ENCODE results near the gene PATJ. TPM values are rescaled to one million over a fixed set of nuclear protein-coding genes. Genes with fewer than 3 reads are reported as not detected.

PATJ gene
- total RNA-seq, 4 donors from 2014 or later, result 25.7 to 37.4 (median 31.8) TPM

DNA sequence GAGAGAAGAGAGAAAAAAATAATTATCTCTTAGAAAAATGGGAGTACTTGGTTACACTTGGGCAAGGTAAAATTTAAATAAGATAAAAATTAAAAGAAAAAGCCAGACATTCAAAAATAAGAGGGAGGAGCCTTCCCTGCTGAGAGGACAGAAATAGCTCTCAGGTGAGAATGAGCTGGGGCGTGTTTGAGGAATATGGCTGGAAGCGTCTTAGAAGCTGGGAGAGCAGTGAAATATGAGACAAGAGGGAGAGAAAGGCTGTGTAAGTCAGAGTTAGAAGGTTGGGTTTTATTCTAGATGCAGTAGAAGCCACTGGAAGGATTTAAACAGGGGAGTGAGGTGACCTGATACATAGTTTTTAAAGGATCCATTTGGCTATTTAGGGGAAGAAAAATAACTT is 298.2 kb downstream of the PATJ start:
- Histone ChIP-seq H3K36me3 (peaks cover 0 to 4% (median 0%) of the 10 kb centered on the region in 4 donors), H3K9me3 (no peaks in the 10 kb centered on the region), H3K4me3 (no peak overlapping the region), H3K27me3 (no peaks in the 10 kb centered on the region), H3K4me1 (peaks cover 0 to 3% (median 0%) of the 10 kb centered on the region in 4 donors), H3K27ac (replicated peaks in 1 of 4) (no peak overlapping the region)
- 94% methylated on average over 2 of the region's 2 CpGs for WGBS
- intact Hi-C loops (cut with DNase I), result no loop called here
- DNase-seq (ENCODE audit: extremely low spot score), result no peak
- TF ChIP-seq EP300 (IDR thresholded peaks at IDR 0.05) (no peak), POLR2A (IDR thresholded peaks at IDR 0.05; ENCODE audit: low read depth) (no peak)

DNA sequence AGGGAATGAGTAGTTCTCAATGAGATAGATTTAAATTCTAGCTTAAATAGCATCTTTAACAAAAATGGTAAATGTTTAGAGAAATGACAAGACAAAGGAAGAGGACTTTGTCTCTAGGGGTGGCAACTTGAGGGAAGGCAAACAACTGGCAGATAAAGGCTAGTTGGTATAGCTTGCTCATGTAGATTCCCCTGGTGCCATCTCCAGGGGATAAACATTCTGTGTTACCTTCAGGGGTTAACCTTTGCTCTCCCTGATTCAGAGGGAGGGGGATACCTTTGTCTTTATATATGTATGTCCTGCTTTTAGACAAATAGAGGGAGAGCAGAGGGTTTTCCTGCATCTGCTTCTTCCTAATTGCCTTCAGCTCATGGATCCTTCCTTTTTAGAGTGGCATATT is 298.7 kb downstream of the PATJ start:
- Histone ChIP-seq H3K27me3 (no peaks in the 10 kb centered on the region), H3K4me3 (no peak overlapping the region), H3K9me3 (no peaks in the 10 kb centered on the region), H3K4me1 (peaks cover 0 to 7% (median 0%) of the 10 kb centered on the region in 4 donors), H3K27ac (replicated peaks in 1 of 4) (no peak overlapping the region), H3K36me3 (peaks cover 0 to 4% (median 0%) of the 10 kb centered on the region in 4 donors)
- intact Hi-C loops (cut with DNase I), result no loop called here
- DNase-seq (ENCODE audit: extremely low spot score), result no peak
- TF ChIP-seq, protein P1, sequence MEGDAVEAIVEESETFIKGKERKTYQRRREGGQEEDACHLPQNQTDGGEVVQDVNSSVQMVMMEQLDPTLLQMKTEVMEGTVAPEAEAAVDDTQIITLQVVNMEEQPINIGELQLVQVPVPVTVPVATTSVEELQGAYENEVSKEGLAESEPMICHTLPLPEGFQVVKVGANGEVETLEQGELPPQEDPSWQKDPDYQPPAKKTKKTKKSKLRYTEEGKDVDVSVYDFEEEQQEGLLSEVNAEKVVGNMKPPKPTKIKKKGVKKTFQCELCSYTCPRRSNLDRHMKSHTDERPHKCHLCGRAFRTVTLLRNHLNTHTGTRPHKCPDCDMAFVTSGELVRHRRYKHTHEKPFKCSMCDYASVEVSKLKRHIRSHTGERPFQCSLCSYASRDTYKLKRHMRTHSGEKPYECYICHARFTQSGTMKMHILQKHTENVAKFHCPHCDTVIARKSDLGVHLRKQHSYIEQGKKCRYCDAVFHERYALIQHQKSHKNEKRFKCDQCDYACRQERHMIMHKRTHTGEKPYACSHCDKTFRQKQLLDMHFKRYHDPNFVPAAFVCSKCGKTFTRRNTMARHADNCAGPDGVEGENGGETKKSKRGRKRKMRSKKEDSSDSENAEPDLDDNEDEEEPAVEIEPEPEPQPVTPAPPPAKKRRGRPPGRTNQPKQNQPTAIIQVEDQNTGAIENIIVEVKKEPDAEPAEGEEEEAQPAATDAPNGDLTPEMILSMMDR (IDR thresholded peaks at IDR 0.05), result no peak
- TF ChIP-seq POLR2A (IDR thresholded peaks at IDR 0.05; ENCODE audit: low read depth), result no peak
- TF ChIP-seq POLR2AphosphoS5 (IDR thresholded peaks at IDR 0.05), result no peak
- no peak for TF ChIP-seq EP300 (IDR thresholded peaks at IDR 0.05)

DNA sequence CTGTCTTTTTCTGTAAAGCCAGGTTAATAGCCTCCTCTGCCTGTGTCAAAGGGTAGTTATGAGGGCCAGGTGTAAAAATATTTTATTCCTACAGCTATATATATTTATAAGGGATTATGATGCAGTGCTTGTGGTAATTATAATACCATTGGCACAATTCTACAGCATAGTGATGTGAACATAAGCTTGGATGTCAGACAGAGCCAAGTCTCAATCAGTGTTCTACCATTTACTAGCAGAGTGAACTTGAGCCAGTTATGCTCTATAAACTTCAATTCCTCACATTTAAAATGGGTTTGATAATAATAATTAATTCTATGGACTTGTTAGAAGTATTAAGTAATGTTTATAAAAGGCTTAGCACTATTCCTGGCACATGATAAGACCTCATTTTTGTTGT is 300.9 kb downstream of the PATJ start:
- TF ChIP-seq EP300 (IDR thresholded peaks at IDR 0.05) (no peak), POLR2A (IDR thresholded peaks at IDR 0.05; ENCODE audit: low read depth) (no peak), POLR2AphosphoS5 (IDR thresholded peaks at IDR 0.05) (no peak)
- TF ChIP-seq, protein P1 (IDR thresholded peaks at IDR 0.05), result no peak
- no peak for DNase-seq (ENCODE audit: extremely low spot score)
- no peak overlapping the region for H3K4me3 ChIP-seq
- peaks cover 0 to 4% (median 0%) of the 10 kb centered on the region in 4 donors for H3K36me3 ChIP-seq
- peaks cover 0 to 7% (median 0%) of the 10 kb centered on the region in 4 donors for H3K4me1 ChIP-seq
- H3K9me3 ChIP-seq, result no peaks in the 10 kb centered on the region
- intact Hi-C loops (cut with DNase I), result no loop called here
- H3K27me3 ChIP-seq, result no peaks in the 10 kb centered on the region
- H3K27ac ChIP-seq (replicated peaks in 1 of 4), result no peak overlapping the region

DNA sequence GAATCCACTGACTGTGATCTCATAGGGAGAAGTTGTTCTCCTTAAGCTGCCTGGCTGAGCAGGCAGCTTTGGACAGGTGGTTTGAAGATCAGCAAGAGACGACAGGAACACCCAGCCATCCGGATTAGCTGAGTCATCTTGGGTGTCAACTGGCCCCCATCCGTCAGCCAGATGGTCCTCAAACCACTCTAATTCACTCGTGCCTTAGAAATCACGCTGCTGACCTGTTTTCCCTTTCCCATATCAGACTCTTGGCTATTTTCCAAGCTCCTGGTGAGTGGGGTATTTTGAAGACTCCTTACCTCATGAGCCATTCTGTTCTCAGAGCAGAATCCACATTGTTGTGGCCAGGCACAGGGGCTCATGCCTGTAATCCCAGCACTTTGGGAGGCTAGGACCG is 303.3 kb downstream of the PATJ start:
- no peak for TF ChIP-seq POLR2A (IDR thresholded peaks at IDR 0.05; ENCODE audit: low read depth)
- Histone ChIP-seq H3K27me3 (no peaks in the 10 kb centered on the region), H3K27ac (replicated peaks in 1 of 4) (no peak overlapping the region), H3K4me1 (peaks cover 0 to 7% (median 0%) of the 10 kb centered on the region in 4 donors), H3K36me3 (no peaks in the 10 kb centered on the region), H3K9me3 (no peaks in the 10 kb centered on the region), H3K4me3 (no peak overlapping the region)
- no peak for DNase-seq (ENCODE audit: extremely low spot score)
- 49% methylated on average over 6 of the region's 6 CpGs for WGBS
- intact Hi-C loops (cut with DNase I), result no loop called here

DNA sequence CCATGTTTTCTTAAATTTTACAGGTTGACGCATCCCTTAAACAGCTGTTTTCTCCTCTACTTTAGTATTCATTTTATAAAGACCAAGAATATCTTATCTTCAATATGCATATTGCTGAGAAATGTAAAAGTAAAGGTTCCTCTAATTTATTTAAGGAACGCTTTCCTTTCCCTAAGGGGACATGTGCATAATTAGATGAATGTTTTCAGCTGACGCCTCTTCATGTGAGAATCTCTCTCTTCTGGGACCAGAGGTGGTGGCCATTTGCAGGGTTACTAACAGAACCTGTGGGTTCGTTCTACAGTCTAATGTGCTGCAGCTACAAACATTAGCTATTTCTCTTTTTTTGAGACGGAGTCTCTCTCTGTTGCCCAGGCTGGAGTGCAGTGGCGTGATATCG is 304.6 kb downstream of the PATJ start:
- no peak for DNase-seq (ENCODE audit: extremely low spot score)
- no peak overlapping the region for H3K27ac ChIP-seq (replicated peaks in 1 of 4)
- 97% methylated on average over 7 of the region's 7 CpGs for WGBS
- intact Hi-C loops (cut with DNase I), result no loop called here
- no peak overlapping the region for H3K4me3 ChIP-seq
- no peaks in the 10 kb centered on the region for H3K9me3 ChIP-seq
- no peak for TF ChIP-seq POLR2AphosphoS5 (IDR thresholded peaks at IDR 0.05)
- no peak for TF ChIP-seq POLR2A (IDR thresholded peaks at IDR 0.05; ENCODE audit: low read depth)
- TF ChIP-seq EP300 (IDR thresholded peaks at IDR 0.05), result no peak
- TF ChIP-seq, protein P1 (IDR thresholded peaks at IDR 0.05), result no peak
- peaks cover 0 to 8% (median 4%) of the 10 kb centered on the region in 4 donors for H3K36me3 ChIP-seq
- H3K27me3 ChIP-seq, result no peaks in the 10 kb centered on the region
- H3K4me1 ChIP-seq, result peaks cover 0 to 7% (median 0%) of the 10 kb centered on the region in 4 donors

DNA sequence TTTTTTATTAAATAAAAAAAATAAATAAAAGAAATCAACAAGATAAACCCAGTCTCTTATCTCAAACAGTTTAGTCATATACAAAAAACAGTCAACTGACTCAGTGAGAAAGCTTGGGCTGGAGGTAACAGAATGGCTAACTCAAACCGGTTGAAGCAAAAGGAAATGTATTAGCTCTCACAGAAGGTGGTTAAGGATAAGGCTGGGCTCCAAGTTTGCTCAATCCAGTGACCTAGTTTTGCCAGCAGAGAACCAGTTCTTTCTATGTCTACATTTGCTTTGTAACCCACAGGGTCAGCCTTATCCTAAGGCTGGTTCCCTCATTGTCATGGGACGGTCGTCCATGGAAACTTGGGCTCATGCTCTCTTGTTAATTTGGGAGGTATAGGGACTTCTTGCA is 307.9 kb downstream of the PATJ start:
- Histone ChIP-seq H3K9me3 (no peaks in the 10 kb centered on the region), H3K27ac (replicated peaks in 1 of 4) (no peak overlapping the region), H3K27me3 (no peaks in the 10 kb centered on the region), H3K4me1 (peaks cover 0 to 6% (median 0%) of the 10 kb centered on the region in 4 donors), H3K4me3 (no peak overlapping the region), H3K36me3 (peaks cover 0 to 12% (median 4%) of the 10 kb centered on the region in 4 donors)
- no peak for DNase-seq (ENCODE audit: extremely low spot score)
- 90% methylated on average over 3 of the region's 3 CpGs for WGBS
- TF ChIP-seq POLR2AphosphoS5 (IDR thresholded peaks at IDR 0.05) (no peak), POLR2A (IDR thresholded peaks at IDR 0.05; ENCODE audit: low read depth) (no peak), EP300 (IDR thresholded peaks at IDR 0.05) (no peak)
- TF ChIP-seq, protein P1 (IDR thresholded peaks at IDR 0.05), result no peak
- intact Hi-C loops (cut with DNase I), result no loop called here

Data from esophagus muscularis mucosa (tissue), 4 donors.